Cerebellar nuclear complex (tissue), 1 donor: Measurements from ENCODE around the gene AGBL4.

ENCODE experiments used
- DNase-seq, 2 experiments: peaks; one replicate each; lab custom pipeline; 2025; lab: John Stamatoyannopoulos, UW

AGBL4 gene

DNA sequence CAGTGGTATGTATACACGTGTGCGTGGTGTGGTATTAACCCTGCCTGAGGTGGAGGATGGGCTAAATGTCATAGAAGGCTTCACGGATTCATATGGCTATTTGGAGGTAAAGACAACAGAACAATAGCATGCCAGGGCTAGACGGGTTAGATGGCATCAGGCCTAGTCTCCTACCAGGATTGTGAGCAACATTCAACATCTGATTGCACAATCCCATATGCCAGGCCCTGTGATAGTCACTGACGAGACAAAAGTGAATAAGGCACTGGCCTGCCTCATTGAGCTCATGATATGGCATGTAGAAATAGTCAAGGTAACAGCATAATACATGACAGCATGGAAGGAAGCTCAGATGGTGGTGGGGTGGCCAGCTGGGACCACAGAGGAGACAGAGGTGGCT lies 1079.9 kb downstream of the AGBL4 start:
- DNase-seq: no peak

DNA sequence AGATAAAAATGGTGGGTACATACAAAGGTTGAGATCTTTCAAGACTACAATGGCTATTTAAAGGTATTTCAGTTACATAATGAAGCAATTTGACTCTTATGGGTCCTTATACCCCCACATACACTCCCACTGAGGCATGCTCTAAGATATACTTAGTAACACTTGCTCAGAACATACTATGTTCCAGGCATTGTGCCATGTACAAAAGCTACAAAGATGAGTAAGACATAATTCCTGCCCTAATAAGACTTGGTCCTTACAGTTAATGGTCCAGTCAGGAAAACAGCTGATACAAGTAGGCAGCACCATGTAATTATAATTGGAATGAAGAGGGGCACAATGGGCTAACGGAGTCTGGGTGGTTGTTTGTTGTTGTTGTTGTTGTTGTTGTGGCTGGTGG lies 1080.4 kb downstream of the AGBL4 start:
- no peak for DNase-seq

DNA sequence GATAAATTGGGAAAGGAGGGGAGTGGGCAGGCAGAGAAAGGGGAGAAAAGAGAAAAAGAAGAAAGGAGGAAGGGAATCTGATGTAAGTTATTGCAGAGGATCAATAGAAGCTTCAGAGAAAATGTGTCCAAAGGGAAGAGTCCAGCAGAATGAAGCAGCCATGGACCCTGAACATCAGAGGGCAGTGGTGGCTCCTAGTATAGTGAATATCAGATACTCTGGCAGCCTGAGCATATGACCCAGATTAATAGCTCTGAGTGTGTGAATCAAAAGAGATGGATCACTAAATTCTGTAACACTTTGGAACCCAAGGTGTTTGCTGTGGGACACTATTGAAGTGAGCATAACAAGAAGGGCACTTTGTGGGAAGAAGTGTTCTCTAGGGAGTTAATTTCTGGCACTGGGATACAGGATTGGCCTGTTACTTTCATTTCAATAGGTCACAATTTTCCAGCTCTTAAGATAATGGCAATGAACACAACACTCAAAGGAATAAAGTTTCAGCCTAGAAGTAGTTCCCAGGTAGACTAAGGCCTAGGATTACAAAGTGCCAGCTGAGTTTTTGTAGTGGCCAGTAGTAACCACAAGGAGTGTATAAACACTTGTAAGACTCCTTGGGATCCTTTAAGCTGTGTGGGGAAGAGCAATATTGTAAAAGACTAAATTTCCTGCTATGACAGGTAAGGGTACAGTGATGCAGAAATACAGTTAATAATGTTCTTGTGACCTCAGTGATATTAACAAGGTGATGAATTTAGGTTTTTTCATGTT lies 1082.6 kb downstream of the AGBL4 start:
- DNase-seq: no peak

DNA sequence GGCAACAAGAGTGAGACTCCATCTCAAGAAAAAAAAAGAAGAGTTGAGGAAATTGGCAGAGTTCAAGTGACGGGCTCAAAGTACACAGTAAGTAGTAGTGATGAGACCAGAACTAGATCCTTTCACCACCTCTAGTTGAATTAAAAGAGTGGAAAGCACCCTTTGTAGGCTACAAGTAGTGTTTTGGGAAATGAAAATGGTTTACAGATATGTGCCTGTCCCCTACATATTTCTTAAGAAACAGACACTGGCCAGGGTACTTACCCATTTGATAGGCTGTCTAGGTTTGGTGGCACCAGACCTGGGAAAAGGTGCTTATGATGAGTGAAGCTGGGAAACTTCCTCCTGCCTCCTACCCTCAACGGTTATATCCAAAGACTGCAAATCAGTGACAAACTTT lies 1083.4 kb downstream of the AGBL4 start:
- DNase-seq: no peak

DNA sequence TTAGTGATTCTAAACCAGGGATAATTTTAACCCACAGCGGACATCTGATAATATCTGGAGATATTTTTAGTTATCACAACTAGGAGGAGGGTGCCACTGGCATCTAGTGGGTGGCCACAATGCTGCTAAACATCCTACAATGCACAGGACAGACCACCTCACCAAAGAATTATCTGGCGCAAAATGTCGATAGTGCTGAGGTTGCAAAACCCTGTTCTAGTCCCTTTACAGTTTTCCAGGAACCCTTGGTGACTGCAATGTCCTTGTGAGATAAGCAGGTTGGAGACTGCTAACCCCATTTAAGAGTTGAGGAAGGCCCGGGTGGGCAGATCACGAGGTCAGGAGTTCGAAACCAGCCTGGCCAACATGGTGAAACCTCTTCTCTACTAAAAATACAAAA lies 1083.9 kb downstream of the AGBL4 start:
- no peak for DNase-seq

DNA sequence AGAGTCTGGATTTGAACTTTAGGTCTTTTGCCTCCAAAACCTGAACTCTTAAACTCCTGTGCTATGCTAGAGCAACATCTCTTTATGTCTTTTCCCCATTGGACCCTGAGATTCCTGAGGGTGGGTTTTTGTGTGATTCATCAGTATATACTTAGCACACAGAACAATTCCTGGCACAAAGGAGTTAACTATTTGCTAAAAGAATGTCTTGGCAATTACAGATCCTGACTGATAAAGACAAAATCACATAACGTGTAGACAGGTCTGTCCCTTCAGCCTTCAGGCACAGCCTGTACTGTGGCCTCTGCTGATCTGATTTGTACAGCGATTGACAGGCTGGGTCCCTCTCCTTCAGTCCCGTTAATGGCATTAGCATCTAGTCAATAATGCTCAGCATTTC lies 1084.7 kb downstream of the AGBL4 start:
- no peak for DNase-seq

DNA sequence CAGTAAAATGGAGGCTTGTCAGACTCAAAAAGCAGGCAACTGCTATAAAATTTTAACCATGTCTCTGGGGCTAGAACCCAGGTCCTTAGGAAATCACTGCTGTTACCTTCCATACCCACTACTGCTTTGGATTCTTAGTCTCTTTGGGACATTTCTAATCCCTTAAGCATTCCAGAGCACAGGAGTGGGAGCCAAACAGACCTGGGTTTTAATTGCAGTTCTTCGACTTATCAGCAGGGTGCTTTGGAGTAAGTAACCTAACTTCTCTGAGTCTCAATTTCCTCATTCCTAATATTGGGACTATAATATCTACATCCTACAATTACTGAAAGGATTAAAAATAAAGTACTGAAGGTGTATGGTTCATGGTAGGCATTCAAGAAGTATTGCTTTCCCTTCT lies 1086.0 kb downstream of the AGBL4 start:
- no peak for DNase-seq

DNA sequence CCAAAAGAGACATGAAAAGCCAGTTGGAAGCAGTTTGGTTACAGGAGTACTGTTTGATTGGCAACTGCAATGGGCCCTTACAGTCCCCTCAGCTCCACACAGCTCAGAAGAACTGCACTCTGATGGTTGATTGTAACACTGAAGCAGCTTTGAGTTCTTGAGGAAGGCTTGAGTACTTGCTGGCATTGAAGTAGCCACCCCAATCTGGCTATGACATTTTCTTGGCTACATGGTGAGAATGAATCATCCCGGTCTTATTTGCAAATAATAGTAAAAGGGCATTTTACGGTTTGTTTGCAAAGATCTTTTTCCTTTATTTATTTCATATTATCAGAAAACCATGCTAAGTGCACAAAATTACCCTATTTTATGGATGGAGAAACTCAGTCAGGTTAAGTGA lies 1087.3 kb downstream of the AGBL4 start:
- DNase-seq: no peak

DNA sequence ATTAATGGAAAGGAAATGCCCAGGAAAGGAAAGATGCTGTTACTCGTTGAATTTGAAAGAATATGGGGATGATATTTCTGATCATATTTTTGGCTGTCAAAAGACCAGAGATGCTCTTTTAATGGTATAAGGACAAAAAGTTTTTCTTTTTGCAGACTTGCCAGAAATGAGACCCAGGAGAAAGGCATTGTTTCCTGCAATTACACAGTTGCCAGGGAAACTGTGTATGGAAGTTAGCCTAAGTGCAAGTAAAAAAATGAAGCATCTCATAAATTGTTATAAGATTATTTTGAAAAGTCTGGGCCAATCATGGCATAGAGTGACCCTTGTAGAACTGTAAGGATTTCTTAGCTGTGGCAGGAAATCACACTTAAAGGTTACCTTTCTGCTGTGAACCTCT lies 1091.4 kb downstream of the AGBL4 start:
- DNase-seq: no peak

DNA sequence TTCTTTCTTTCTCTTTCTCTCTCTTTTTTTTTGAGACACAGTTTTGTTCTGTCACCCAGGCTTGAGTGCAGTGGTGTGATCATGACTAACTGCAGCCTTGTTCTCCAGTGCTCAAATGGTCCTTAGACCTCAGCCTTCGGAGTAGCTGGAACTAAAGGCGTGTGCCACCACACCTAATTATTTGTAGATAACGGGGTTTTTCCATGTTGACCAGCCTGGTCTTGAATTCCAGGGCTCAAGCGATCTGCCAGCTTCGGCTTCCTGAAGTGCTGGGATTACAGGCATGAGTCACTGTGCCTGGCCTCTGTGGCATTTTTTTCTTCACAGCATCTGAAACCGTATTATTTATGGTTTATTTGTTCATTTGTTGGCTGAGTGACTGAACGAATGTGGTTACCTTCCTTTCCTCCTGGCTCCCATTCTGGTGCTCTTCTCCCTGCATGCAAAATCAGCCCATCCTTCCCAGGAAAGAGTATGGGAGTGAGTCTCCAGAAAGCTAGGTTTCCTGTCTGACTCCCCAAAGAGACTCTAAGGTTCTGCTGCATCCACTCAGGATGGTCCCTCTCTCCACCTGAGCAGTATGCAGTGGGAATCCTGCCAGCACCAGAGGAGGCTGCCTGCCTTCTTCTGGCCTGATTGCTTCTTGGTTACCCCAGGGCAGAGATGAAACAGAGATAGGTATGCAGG lies 1092.1 kb downstream of the AGBL4 start:
- no peak for DNase-seq

DNA sequence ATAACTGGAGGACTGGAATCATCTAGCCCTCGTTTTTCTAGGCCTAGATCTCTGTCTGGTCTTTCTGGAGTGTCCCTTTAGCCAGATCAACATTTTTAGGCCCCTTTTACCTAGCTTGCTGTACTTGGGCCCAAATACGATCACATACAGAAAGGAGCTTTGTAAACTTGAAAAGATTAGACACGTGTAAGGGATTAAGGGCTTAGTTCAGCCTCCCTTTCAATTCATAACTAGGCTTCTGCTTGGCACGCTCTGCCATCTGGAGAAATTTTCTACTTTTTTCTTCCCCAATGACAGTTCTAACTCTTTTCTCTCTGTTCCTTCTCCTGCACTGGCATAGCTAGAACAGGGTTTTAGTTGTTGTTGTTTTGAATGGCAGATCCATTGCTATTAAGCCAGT lies 1093.7 kb downstream of the AGBL4 start:
- no peak for DNase-seq

DNA sequence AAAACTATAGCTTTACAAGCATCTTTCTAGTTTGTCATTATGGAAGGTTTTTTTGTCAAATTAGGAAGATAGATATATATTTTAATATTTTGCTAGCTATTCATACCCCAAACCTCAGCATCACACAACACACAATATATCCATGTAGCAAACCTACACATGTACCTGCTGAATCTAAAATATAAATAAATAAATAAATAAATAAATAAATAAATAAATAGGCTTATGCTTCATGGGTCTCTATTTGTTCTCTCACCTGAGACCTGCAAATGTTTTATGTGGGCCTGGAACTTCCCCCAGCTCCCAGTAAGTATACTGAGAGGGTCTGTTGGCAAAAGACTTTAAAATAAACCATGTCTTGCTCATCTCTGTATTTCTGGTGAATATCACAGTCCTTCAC lies 1099.7 kb downstream of the AGBL4 start:
- DNase-seq: no peak

DNA sequence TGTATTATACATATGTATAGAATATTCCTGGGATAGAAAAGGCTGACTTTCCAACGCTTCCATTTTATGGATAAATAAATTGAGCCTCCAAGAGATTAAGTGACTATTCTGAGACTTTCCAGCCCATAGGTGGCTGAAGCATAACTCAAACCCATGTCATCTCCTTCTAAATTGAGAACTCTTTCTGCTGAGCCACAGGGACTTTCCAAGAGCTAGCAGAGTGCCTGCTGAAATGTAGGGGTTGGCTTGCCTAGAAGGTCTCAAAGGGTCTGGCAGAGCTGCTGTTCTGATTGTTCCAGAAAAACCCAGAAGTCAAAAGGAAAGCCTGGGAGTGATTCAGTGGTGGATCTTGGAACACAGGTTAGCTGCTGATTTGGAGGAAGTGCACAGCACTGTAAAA lies 1100.6 kb downstream of the AGBL4 start:
- no peak for DNase-seq

DNA sequence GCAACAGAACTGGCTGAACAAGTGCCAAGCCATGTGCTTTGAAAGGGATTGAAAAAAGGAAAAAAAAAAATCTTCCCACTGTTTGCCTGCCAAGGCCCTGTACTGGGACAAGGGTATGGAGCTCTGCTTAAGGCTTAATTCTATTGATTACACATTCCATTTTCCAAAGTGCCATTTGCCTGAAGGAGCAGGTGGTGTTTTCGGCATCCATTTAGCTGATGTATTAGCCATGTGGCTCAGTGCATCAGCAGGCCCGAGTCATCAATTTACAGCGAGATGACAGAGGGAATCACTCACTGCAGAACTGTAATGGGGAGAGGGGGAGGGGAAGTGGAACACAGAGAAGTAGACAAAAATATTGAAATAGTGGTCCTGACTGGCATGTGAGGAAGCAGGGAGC lies 1102.9 kb downstream of the AGBL4 start:
- DNase-seq: no peak

DNA sequence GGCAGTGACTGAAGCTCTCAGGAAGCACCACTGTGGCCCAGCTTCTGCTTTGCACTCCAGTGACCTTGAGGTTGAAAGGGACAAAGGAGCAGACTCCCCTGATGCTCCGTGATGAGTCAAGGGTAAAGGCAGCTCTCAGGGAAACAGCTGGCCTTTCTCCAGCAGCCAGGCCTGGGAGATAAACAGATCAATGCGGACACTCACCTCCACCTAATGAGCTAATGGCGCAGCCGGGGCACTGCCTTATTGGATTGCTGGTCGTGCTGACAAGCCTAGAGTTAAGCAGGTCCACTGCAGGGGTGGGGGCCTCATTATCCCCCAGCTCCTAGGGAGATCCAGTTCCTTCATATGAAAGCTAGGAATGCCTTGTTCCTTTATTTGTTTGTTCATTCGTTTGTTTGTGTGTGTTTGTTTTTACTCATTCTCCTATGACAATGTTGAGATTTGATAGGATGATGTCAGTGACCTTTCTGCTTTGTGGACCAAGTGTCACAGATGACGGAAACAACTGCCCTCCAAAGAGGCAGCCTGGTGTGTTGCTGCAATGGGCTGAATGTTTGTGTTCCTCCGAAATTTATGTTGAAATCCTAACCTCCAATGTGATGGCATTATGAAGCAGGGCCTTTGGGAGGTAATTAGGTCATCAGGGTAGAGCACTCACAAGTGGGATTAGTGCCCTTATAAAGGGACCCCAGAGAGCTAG lies 1105.7 kb downstream of the AGBL4 start:
- no peak for DNase-seq

DNA sequence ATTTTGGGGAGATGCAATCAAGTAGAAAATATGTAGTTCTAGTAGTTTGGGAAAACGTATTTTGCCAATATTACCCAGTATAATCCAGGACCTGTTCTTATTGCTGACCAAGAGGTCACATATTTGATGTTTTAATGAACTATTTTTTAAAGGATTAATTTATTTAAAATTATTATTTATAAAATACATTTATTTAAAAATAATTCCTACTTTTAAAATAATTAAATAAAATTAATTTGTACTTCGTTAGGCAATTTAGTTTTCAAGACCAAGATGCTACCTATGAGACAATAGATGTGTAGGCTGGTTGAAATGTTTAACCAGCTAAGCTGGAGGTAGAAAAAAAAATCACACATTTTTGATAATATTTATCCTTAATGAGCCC lies 1106.7 kb downstream of the AGBL4 start:
- DNase-seq: no peak

DNA sequence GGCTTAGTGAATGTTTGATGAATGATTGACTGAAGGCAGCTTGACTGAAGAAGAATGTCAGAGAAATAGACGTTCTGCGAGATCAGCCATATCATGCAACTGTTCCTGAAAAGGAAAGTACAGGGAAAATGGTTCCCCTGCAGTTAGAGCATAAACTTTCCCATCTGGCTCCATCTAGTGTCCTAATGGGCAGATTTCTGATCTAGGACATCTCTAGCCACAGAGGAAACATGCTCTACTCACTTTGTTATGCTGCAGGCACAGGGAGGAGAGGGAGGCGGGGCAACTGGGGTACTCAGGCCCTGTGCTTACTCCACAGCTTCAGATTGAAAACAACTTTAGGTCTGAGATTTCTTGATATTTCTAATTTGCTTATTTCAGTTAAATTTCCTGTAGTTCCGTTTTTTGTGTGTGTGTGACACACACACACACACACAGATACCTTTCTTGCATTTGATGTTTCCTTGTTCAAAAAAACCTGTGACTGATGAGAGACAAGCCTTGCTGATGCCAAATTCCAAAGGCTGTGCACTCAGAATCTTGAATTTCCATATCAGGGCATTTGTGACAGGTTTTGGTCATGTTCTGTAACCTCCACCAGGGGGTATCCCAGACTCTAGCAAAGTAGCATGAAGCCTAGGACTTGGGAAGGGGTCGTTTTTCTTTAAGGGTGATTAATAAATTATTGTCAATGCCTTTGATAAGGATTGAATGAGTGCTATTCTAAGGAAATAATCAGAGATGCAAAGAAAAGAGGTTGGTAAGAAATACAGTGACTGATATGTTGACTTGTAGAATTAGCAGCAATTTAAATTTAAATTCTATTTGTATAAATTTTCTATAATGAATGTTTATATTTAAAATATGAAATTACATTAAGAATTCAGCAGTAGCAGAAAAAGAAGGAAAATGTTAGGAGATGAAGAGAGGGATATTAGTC lies 1107.4 kb downstream of the AGBL4 start:
- DNase-seq: no peak

DNA sequence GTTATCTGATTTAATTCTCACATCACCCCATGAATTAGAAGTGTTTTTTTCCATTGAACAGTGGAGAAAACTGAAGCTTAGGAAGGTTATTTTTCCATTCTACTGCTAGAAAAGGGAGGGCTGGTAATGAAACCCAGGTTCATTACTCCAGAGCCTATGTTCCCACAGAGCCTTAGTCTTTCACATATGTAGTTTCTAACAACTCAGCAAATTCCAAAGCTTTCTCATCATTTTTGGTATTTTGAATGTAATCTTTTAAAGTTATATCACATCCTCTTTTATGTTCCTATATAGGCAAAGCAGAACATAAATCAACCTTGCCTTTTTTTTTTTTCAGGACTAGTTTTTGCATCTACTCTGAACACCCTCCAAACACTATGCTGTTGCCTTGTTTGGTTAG lies 1115.1 kb downstream of the AGBL4 start:
- no peak for DNase-seq

DNA sequence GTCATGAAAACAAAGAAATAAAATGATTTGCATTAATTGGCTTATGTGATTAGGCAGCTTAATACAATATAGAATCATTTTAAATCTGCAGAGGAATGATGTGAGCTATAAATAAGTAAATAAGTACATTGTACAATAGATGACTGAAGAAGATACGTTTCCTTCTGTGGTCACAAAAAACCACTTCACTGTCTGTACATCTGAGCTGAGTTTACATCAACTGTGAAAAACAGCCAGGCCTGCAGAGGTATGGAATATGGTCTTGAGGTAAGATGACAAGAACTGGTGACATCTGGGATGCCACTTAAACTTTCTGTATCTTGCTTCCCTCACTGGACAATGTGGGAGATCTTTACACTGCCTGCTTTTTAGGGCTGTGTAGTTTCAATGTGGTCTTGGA lies 1117.0 kb downstream of the AGBL4 start:
- DNase-seq: no peak

DNA sequence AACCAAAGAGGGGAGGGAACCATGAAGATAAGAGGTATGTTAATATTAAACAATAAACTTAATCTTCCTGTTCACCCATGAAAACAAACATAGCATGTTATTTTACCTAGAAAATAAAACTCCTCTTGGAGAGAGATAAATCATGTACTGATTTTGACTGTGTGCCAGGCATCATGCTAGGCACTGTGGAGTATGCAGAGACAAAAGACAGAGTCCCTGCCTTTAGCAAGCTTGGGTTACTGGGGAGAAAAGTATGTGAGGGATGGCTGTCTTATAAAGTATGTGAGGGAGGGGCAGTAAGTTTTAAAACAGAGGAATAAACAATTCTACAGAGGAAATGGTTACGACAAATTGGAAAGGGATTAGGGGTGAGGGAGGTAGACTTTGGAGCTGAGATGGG lies 1117.6 kb downstream of the AGBL4 start:
- no peak for DNase-seq

DNA sequence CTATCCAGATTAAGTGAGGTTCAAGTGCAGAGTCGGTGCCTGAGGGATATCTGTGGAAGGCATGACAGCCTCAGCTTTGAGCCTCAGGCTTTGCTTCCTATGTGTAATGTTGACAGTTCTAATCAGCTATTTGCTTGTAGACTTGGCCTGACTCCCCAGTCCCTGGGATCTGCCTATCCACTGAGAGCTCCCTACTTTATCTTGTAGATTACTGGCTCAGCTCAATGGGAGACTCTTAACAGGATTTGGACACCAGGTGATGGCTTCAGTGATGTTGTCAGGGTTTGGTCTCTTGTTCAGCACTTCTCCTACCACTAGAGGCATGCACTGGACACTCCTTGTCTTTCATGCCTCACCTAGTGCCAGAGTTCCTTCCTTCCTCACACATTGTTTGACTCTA lies 1120.5 kb downstream of the AGBL4 start:
- DNase-seq: no peak

DNA sequence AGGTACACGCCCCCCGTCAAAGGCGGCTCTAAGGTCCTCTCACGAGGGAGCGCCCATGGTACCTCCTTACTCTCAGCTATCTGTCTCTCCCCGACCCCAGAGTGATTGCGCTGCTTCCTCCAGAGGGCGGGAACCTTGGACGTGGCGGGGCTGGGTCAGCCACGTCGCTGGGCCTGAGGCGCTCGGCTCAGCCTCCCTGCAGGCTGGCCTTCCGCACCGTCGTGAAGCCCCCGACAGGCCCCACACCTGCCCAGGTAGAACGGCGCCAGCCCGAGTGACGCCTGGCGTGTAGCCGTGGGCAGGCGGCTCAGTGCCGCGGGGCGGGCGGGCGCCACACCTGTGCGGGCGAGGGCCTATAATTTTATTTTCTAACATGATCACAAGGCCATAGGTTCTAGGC lies 1124.9 kb downstream of the AGBL4 start:
- no peak for DNase-seq
